ENCODE measurements around the gene HNMT. TPM values are rescaled to one million over a fixed set of nuclear protein-coding genes. Genes with fewer than 3 reads are reported as not detected.

HNMT gene
- total RNA-seq, 3 donors from 2014 or later (not counting 1 experiment from before 2014, with no cell fraction given), result 1.1 to 2.1 (median 1.5) TPM

- Histone ChIP-seq H3K4me3 (ENCODE audit: low read length) (no peak overlapping the region), H3K4me1 (ENCODE audit: control insufficient read depth, insufficient read depth, low read length) (no peaks in the 10 kb centered on the region), H3K36me3 (ENCODE audit: control insufficient read depth, insufficient read depth, low read length) (no peaks in the 10 kb centered on the region), H3K9me3 (ENCODE audit: control insufficient read depth, insufficient read depth, low read length) (peaks cover 2% of the 10 kb centered on the region), H3K27me3 (ENCODE audit: control insufficient read depth, insufficient read depth, low read length) (no peaks in the 10 kb centered on the region), H3K27ac (ENCODE audit: low read length) (no peak overlapping the region)
- H3K4me3 Mint-ChIP-seq, result no peak overlapping the region
- H3K4me1 Mint-ChIP-seq, result no peaks in the 10 kb centered on the region
- H3K36me3 Mint-ChIP-seq, result no peaks in the 10 kb centered on the region
- intact Hi-C loops (cut with micrococcal nuclease), result no loop called here
- peaks cover 4 to 7% of the 10 kb centered on the region in 2 donors for H3K9me3 Mint-ChIP-seq
- DNase-seq (no peak), ATAC-seq (no peak)
- TF ChIP-seq CTCF (IDR thresholded peaks at IDR 0.05), result no peak
- H3K27me3 Mint-ChIP-seq (ENCODE audit: low read depth in 2 of 2), result no peaks in the 10 kb centered on the region
- H3K27ac Mint-ChIP-seq, result no peak overlapping the region
- WGBS (ENCODE audit: insufficient coverage), result no CpG with 5 or more reads among the region's 3 CpGs
These were observed 1.8 kb downstream of the HNMT start for GRCh38 chr2:137966043-137966442.

DNA sequence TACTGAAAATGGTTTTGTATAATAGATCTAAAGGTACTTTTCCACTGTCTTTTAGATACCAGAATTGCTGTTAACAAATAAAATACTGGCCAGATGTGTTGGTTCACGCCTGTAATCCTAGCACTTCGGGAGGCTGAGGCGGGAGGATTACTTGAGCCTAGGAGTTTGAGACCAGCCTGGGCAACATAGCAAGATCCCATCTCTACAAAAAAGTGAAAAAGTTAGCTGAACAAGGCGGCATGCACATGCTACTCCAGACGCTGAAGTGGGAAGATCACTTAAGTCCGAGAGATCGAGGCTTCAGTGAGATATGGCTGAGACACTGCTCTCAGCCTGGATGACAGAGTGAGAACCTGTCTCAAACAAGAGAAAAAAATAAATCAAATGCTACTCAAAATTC lies 2.8 kb downstream of the HNMT start:
- Histone ChIP-seq H3K27ac (ENCODE audit: low read length) (no peak overlapping the region), H3K4me1 (ENCODE audit: control insufficient read depth, insufficient read depth, low read length) (no peaks in the 10 kb centered on the region), H3K27me3 (ENCODE audit: control insufficient read depth, insufficient read depth, low read length) (no peaks in the 10 kb centered on the region), H3K9me3 (ENCODE audit: control insufficient read depth, insufficient read depth, low read length) (peaks cover 2% of the 10 kb centered on the region), H3K36me3 (ENCODE audit: control insufficient read depth, insufficient read depth, low read length) (no peaks in the 10 kb centered on the region), H3K4me3 (ENCODE audit: low read length) (no peak overlapping the region)
- H3K4me1 Mint-ChIP-seq, result no peaks in the 10 kb centered on the region
- intact Hi-C loops (cut with micrococcal nuclease), result no loop called here
- ATAC-seq, result no peak
- H3K9me3 Mint-ChIP-seq, result peaks cover 4% of the 10 kb centered on the region in 2 donors
- DNase-seq, result no peak
- 92% methylated on average over 7 of the region's 7 CpGs for WGBS (ENCODE audit: insufficient coverage)
- no peaks in the 10 kb centered on the region for H3K27me3 Mint-ChIP-seq (ENCODE audit: low read depth in 2 of 2)
- H3K27ac Mint-ChIP-seq, result no peak overlapping the region
- no peak overlapping the region for H3K4me3 Mint-ChIP-seq
- no peak for TF ChIP-seq CTCF (IDR thresholded peaks at IDR 0.05)
- no peaks in the 10 kb centered on the region for H3K36me3 Mint-ChIP-seq

- Mint-ChIP-seq H3K4me1 (no peaks in the 10 kb centered on the region), H3K27ac (no peak overlapping the region), H3K27me3 (ENCODE audit: low read depth in 2 of 2) (no peaks in the 10 kb centered on the region), H3K36me3 (no peaks in the 10 kb centered on the region), H3K9me3 (peaks cover 4% of the 10 kb centered on the region in 2 donors), H3K4me3 (no peak overlapping the region)
- Histone ChIP-seq H3K27me3 (ENCODE audit: control insufficient read depth, insufficient read depth, low read length) (no peaks in the 10 kb centered on the region), H3K36me3 (ENCODE audit: control insufficient read depth, insufficient read depth, low read length) (no peaks in the 10 kb centered on the region), H3K27ac (ENCODE audit: low read length) (no peak overlapping the region), H3K4me1 (ENCODE audit: control insufficient read depth, insufficient read depth, low read length) (no peaks in the 10 kb centered on the region), H3K9me3 (ENCODE audit: control insufficient read depth, insufficient read depth, low read length) (peaks cover 2% of the 10 kb centered on the region), H3K4me3 (ENCODE audit: low read length) (no peak overlapping the region)
- WGBS (ENCODE audit: insufficient coverage), result 68% methylated on average over 6 of the region's 6 CpGs
- DNase-seq, result no peak
- intact Hi-C loops (cut with micrococcal nuclease), result no loop called here
- ATAC-seq, result no peak
- TF ChIP-seq CTCF (IDR thresholded peaks at IDR 0.05), result no peak
These were observed 4.5 kb downstream of the HNMT start for GRCh38 chr2:137968477-137969417.
